Stimulated activated CD4-positive, alpha-beta T cell treated with anti-CD3 and anti-CD28 coated beads, Interleukin-12 subunit alpha, Interleukin-12 subunit beta, amount 100 ng/mL, for 24 hours (primary cell): Measurements from ENCODE around the gene ARHGAP24.

Experiments used
- DNase-seq, 2 experiments: peaks; one replicate each; pipeline ENCODE4 v3.0.0-alpha.2; 2020; ENCODE audit warnings: low read depth in 2 of 2

ARHGAP24 gene

DNA sequence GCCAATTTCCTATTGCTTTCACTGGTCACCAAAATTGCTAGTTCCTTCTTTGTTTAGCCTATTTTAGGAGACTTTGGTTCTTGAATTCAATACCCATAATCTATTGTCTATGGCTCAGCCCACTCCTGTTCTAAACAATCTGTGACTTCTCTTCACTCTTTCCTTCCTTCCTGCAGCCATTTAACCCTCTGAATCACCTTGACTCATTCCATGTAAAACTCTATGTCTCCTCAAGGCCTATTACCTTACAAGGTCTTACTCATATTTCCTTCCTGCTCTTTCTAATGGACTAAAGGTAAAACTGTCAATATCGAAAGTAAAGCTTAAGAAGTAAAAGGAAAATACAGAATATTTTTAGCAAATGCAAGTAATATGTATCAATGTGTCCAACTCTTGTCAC is 301.6 kb downstream of the ARHGAP24 start:
- no peak for DNase-seq

DNA sequence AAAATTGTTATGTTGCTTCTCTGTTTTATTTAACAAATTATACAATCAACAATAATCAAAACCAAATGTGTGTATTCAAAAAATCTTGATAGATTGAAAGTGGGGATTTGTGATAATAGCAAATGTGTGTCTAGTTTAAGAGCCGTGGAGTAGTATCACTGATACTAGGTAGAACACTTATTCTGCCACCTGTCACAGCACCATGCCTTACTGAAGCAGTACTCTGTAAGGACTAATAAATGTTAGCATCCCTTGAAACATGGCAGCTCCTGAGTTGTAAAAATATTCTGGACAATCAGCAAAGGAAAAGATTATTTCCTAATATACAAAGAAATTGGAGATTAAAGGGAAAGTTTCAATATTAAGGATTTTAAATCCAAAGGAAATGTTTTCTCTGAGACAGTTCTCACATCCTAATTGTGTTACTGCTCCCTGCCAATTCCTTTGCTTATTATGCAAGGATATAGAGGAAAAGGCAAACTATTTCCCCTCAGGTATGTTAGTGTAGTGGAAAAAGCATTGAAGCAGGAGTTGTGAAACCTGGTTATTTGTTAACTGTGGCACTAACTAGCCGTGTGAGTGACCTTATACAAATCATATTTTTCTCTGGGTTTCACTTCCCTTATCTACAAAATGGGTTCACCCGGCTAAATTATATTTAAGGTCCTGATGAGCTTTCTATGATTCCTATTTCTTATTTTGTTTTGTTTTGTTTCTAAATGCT is 303.1 kb downstream of the ARHGAP24 start:
- DNase-seq, result no peak

DNA sequence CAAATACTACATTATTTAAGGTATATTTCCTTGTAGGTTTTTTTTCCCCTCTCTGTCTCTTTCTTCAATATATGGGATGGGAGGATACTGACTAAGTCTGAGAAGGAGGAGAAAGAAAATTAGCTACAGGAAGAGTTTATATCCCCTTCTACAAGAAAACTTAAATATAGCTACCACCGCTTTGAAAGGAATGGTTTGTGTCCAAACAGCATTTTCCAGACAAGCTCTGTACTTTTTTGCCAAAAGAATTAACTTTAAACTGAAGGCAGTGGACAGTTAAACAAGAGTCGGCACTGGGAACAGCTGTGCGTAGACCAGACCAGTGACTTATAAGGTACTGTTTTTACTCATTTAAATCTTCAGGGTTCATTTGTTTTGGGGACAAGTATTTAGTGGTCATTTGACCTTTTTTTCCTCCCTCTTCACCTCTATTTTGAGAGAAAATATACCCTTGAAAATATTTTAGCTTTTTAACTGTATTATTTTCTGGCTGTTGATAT is 303.7 kb downstream of the ARHGAP24 start:
- no peak for DNase-seq

DNA sequence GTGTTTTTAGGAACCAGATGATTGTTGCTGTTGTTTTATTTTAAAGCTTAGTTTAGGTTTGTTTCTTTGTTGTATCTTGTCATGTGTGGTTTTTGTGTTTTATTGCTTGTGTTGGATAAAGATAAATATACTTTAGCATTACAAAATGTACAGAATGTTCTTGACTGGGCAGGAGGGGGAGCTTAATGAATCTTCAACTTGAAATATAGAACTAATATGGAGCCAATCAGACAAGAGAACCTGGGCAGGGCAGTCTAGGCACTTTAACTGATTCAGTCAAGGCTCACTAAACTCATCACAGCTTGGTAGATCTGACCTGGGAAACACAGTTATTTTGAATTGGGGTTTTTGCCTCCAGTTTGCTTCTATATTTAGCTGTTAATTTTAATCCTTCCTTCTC is 304.2 kb downstream of the ARHGAP24 start:
- DNase-seq, result no peak

DNA sequence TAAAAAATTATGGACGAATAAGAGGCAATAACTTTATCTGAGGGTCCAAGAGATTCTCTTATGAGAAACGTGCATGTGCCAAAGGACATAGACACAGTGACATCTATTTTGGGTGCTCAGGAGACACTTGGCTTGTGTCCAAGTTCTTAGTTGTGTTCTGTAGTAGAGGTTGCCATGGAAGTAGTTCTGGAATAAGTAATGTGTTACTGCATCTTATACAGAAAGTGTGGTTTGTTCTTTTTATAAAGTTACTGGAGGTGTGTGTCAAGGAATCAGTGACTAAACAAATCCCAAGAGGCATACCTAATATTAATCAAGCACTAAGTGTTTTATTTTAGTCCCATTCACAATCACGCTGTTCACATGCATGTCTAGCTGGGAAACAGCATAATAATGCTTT is 305.7 kb downstream of the ARHGAP24 start:
- DNase-seq, result no peak

DNA sequence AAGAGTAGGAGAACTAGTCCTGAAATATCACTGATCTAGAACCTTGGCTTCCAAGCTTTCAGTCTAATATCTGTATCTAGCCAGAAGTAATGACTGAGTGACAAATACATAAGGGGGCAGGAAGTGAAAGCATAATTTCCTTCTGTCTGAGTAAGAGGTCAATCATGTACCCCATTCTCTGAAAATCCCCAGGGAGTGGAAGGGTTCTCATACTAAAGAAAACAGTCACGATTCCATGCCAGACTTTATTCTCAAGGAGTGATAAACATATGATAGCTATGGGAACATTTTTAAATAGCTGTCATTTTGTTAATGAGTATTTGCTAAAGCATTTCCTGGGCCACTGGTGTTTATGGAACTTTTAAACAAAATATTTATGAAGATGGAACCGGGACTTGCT is 308.5 kb downstream of the ARHGAP24 start:
- no peak for DNase-seq

DNA sequence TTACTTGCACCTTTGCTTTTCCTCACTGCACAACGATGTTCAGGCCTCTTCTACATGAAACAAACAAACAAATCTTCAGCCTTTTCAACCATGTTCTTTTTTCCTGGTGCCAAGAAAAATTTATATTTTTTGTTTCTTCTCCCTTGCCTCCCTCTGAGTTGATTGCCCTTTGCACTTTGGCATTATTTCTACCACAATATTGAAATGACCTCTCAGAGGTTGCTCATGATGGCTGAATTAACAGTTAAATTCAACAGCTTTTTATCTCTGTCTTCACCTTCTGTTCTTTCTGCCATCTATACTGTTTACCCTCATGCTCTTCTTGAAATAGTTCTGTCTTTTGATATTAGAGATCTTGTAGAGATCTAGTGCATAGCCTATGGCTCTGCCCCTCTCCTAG is 308.9 kb downstream of the ARHGAP24 start:
- no peak for DNase-seq

DNA sequence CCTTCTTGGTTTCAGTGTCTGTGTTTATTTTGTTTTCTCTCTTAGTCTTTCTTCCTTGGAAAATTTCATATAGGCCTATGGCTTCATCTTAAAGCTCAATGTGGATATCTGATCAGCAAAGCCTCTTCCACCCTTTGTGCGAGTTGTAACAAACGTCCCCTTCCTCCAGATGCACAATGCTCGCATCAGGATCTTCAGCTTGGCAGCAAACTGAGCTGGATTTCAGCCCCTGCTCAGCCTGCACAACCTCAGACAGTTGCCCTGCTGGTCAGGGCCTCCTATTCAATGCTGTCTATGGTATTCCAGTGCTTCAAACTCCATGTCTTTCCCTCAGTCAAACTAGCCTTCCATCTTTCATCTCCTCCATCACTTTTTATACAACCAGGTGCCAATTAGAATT is 309.4 kb downstream of the ARHGAP24 start:
- no peak for DNase-seq

DNA sequence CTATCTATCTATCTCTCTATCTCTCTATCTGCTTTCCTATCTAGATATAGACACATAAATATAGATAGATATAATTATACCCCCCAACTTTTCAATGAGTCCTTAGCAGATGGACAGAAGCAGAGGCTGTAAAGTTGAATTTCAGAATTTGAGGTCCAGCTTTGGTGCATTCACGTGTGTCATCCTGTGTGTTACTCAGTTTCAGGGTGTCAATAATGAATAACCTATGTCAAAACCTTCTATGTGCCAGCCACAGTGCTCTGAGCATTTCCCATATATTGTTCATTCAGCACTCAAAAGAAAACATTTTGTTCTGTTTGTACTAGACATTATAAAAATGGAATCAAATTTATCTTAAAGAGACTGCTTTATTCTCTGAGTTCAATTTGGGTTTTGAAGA is 310.0 kb downstream of the ARHGAP24 start:
- DNase-seq, result no peak

DNA sequence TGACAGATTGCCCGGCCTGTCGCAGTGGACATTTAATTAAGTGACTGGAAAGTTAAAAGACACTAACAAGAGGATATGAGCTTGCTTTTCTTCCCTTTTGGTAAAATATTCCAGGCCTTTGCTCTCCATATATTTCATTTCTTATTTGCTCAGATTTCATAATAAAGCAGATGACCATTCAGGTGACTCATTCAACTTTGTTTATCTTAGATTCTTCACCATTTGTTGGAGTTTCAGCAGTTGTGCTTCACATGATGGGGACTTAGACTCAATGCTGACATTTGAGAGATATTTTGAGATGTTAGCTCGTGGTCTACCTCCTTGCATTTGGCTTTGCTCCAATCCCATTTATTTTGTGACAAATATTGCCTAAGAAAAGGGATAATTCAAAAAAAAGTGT is 312.2 kb downstream of the ARHGAP24 start:
- DNase-seq, result no peak

DNA sequence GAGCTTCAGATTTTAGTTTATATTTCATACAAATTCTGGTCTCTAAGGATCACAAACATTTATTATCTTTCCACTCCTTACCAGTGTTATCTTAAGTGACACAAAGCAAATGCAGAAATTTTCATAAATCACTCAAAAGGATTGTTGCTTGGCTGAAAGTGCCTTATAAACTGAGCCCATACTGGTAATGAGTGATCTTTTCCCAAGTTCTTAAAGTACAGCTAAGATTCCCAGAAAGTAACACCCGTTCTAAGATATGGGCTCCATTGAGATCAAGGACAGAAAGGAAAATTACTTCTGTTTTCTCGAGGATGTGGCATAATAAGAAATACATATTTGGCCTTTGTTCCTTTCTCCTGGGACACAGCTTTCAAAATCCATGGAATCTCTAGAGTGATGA is 313.7 kb downstream of the ARHGAP24 start:
- DNase-seq, result no peak

DNA sequence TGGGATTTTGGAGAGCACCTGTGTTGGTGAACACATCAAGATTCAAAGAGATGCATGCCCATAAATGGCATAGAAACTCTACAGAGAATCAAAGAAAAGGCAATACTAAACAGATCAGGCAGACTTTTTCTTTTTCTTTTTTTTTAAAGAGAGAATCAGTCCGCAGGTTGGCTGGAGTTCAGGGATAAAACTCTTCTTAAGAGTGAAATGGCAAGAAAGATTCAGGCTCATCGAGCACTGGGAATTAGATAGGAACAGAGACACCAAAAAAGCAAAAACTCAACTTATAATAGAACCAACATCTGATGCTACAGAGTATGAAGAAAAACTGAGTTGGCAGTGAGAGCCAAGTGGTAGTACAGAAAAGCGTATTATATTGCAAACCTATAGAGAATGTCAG is 314.3 kb downstream of the ARHGAP24 start:
- no peak for DNase-seq

DNA sequence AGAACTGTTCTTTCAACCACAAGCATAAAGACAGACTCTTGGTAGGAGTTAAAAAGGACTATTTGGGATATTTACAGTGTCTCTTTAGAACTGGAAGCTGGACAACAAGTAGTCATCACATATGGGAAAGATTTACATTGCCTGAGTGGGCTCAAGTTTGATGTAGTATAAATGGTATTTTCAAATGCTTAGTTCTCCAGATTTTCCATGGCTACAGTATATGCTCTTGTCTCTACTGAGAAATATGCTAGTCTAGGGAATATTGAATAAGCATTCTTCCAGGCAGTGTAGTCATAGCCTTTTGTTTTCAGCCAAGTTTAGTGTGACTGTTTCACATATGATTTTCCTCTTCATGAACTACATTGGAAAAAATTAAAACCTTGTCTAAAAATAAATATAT is 315.6 kb downstream of the ARHGAP24 start:
- DNase-seq, result no peak

DNA sequence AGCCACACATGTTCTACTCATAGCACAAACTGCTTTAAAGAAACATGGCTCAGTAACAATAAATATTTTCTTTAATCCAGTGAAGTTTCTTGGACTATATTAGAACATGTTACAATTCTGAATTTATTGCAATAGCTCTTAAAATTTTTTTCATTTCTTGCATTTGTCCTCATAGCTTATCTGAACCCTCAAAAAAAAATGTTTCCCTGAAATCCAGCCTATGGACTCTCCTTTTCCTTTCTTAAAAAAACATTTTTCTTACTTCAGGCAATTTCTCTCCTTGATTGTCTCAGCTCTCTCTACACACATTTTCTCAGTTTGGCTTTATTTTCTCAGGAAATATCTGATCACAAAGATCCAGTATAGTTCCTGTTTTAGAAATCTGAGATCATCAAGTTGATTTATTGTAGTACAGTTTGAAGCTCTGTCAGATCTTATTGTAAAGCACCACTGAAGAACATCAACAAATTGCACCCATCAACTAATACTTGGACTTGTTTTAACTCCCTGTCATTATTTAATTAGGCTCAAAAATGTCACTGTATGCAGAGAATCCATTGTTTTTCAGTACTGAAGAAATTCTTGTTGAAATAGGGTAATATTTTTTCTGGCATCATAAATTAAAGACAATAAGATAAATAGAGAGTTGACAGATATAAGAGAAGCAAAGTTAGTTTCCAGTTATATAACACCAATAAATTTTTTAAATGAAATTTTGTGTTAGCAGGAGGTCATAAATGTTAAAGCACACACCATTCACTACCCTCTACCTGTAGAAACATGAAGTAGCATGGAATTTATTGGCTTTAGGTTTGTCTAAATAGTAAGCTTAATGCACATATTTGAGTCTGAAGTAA is 317.7 kb downstream of the ARHGAP24 start:
- no peak for DNase-seq

DNA sequence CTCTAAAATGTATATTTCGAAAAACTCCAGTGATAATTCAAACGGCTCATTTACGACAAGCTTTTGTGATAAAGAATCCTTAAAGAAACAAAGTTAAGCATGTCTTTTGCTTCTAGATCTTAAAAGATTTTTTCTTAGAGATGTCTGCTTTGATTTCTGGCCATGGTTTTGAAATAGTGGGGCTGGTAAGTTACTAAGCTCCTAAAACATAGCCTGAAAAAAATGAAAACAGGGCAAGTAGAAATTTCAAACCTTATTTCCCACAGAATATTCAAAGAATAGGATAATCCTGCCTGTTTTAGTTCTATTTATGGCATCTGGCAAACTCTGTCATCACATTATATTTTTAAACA is 318.3 kb downstream of the ARHGAP24 start:
- DNase-seq, result no peak

DNA sequence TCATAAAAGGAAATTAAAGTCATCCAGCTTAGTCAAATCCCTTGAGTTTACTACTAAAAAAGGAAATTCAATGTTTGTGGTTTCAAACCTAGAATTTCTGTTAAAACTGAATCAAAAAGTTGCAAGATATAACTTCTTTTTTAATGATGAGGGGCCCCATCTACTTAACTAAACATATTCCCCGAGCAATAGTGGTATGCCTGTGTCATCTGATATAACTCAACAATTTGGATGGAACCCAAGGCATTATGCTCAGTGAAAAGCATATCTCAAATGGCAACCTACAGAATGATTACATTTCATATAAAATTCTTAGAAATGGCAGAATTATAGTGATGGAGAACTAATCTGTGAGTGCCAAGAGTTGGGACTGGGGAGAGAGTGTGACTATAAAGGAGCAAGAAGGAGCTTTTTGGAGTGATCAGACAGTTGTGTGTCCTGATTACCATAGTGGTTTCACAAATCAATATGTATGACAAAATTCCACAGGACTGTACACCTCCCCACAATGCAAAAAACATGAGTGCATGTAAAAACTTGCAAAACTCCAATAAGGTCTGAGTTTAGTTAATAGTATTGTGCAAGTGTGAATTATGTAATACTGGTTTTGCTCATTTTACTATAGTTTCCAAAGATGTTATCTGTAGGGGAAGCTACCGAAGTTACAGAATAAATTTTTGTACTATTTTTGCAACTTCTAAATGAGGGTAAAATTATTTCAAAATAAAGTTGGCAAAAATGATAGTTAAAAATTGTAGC is 323.2 kb downstream of the ARHGAP24 start:
- DNase-seq, result no peak

DNA sequence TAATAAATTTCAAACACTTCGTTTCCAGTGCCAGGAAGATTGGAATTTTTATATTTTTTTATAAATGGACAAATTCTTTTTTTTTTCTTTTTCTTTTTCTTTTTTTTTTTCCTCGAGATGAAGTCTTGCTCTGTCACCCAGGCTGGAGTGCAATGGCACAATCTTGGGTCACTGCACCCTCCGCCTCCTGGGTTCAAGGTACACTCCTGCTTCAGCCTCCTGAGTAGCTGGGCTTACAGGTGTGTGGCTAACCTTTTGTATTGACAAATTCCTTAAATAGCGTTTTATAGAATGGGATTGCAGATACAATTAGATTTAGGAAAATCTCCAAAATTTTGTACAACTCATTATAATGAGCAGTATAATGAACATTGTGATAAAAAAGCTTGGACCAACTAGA is 328.9 kb downstream of the ARHGAP24 start:
- no peak for DNase-seq

DNA sequence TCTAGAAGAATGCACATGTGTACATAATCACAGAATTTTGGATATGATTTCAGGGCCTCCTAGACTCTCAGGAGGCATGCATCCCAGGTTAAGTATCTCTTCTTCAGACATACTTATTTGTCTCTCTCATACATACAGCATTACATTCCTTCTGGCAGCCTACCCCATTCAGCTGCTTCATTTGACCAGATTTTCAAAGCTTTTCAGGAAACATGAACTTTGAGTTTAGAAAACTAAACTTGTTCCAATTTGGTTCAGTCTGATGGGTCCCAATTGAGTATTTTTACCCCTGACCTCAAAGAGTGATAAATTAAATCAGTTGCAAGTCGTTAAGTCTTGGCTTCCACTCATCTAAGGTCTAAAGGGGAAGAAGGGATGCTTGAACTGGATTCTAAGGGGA is 330.9 kb downstream of the ARHGAP24 start:
- no peak for DNase-seq

DNA sequence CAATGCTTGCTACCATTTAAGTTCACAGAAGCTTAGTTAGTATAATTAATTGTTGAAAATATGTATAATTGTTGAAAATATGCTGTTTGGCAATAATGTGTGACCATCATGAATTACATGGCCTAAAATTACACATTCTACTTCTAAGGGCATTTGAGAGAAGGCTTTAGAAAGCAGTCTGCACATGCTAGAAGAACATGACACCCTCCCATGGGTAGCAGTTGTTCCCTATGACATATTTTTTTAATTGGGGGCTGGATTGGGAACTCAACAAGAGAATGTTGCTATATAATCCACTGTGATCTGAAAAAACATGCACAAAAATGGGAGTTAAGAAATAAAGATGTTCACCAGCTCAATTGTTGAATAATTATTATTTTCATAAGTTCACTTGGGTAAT is 331.4 kb downstream of the ARHGAP24 start:
- DNase-seq, result no peak

DNA sequence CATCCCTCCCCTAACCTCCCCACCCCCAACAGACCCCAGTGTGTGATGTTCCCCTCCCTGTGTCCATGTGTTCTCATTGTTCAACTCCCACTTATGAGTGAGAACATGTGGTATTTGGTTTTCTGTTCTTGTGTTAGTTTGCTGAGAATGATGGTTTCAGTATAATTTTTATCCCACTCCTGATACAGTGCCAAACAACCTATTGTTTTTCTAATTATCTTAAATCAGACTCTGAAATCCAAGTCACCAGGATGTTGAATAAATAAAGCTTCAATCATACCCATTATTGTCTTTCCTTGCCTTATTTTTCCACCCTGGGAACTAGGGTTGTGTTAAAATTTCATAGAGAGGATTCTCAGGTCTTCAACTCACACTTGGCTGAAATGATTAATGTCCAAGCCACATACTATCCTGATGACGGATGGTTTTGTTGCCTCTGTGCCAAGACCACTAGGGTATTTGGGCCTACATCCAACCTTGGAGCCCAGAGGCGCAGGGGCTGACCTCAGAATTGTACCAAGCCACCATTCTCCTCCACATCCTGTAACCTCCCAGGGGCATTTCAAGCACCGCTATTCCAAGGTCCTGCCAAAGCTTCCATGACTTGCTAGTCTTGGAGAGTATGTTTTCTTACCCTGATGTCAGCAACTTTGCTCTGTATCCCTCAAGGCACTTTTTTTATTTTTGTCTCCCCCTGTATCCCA is 332.4 kb downstream of the ARHGAP24 start:
- no peak for DNase-seq

DNA sequence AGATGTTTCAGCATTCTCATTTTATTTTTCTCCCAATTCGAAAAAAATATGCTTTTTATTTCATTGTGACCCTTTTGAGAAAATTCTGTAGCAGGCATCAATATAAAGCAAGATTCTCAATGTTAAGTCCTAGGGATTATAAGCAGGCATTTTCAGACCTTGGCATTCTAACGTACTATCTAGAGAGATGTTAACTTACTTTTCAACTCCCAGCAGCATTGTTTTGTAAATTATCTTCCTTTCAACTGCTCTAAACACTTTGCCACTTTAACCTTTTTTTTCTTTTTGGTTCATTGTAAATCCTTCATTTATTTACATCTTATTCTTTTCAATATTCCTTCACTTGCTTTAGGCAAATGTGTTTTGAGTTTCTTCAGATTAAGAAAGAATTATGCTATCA is 333.2 kb downstream of the ARHGAP24 start:
- no peak for DNase-seq

DNA sequence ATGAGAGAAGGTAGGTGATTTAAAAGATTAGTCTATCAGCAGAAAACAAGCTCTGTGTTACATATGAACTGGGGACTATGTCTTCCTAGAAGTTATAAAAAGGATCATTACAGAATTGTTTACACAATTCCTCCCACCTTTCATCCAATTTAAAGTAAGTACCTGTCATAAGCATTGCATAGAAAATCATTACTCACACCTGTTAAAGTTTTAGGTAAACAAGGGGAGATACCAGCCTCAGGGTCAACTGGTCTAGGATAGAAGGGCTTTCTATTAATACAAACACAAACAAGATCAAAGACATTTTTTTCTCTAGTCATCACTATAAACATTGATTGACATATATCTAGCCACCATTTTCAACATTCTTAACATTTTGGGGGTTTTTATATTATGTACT is 333.9 kb downstream of the ARHGAP24 start:
- DNase-seq, result no peak
